MCF 10A (cell line): Measurements from ENCODE around the gene OARD1. TPM values are rescaled to one million over a fixed set of nuclear protein-coding genes. Genes with fewer than 3 reads are reported as not detected.
A peak's percentile ranks its signal among the peaks of the same experiment; 100 is the strongest.

Experiments used
- BruUV-seq: library from RNA; stranded (reverse); fragments of 400-500 nt; replicated peaks from 2 replicates; lab custom pipeline; 2021; lab: Mats Ljungman, UMichigan
- CTCF ChIA-PET: fragments of 300-600 bp; sonication (Branson Sonifier 250); formaldehyde crosslinking; extraction: SDS; loops from one replicate; lab custom pipeline; 2021; ENCODE audit warnings: antibody characterized with exemption, inconsistent platforms; lab: Yijun Ruan, JAX
- POLR2A ChIA-PET: fragments of 300-600, 350-650 bp; sonication (Branson Sonifier 250); formaldehyde crosslinking; extraction: SDS; loops from one replicate; lab custom pipeline; 2020; ENCODE audit warnings: antibody characterized with exemption, inconsistent platforms; lab: Yijun Ruan, JAX
- DNase-seq: peaks from one replicate; pipeline ENCODE4 v3.0.0-alpha.2; 2018; ENCODE audit not compliant: unreplicated experiment
- H3K27ac Mint-ChIP-seq: one replicate; pipeline ENCODE4 v1.8.0; 2022; ENCODE audit warnings: mild to moderate bottlenecking, low read depth, mixed read lengths; ENCODE audit not compliant: unreplicated experiment
- H3K27me3 Mint-ChIP-seq: one replicate; pipeline ENCODE4 v1.8.0; 2022; ENCODE audit warnings: mixed read lengths; ENCODE audit not compliant: insufficient read depth, unreplicated experiment
- H3K36me3 Mint-ChIP-seq: one replicate; pipeline ENCODE4 v1.8.0; 2022; ENCODE audit warnings: mild to moderate bottlenecking, moderate library complexity, mixed read lengths; ENCODE audit not compliant: insufficient read depth, unreplicated experiment
- H3K4me1 Mint-ChIP-seq: one replicate; pipeline ENCODE4 v1.8.0; 2022; ENCODE audit warnings: mixed read lengths; ENCODE audit not compliant: insufficient read depth, unreplicated experiment
- H3K4me3 Mint-ChIP-seq: one replicate; pipeline ENCODE4 v1.8.0; 2022; ENCODE audit warnings: mild to moderate bottlenecking, moderate library complexity, mixed read lengths; ENCODE audit not compliant: unreplicated experiment
- H3K9me3 Mint-ChIP-seq: one replicate; pipeline ENCODE4 v1.8.0; 2022; ENCODE audit warnings: mixed read lengths; ENCODE audit not compliant: unreplicated experiment
- intact Hi-C: fragments of 100-400 bp; cut with micrococcal nuclease; formaldehyde crosslinking; loops from 2 replicates; pipeline ENCODE4 v1.14.1; 2022
- total RNA-seq: library from RNA; stranded (reverse); gene quantifications from 2 replicates; pipeline ENCODE4 v1.2.3, GENCODE V29; 2022
- TF ChIP-seq, protein P1 (sequence below): fragments of 200-600 bp; IDR thresholded peaks from one replicate; pipeline ENCODE4 v1.8.0; 2022; ENCODE audit warnings: antibody characterized with exemption, mild to moderate bottlenecking; ENCODE audit not compliant: unreplicated experiment

Gene OARD1
- total RNA-seq, 1 experiment from 2014 or later = 28.0 TPM

GRCh38 chr6:41025966-41026530, 46.1 kb downstream of the OARD1 start:
- no peaks in the 10 kb centered on the region for H3K9me3 Mint-ChIP-seq
- BruUV-seq = no TSS peak
- ChIA-PET CTCF (interaction anchor here (0.5 to 5.3 kb wide), 16 partner anchors 11 to 1669 kb away, joined by 3 to 43 read pairs (median 6); partner anchors contain the start of genes TSPO2 and UNC5CL), POLR2A (no interaction called here)
- TF ChIP-seq, protein P1, sequence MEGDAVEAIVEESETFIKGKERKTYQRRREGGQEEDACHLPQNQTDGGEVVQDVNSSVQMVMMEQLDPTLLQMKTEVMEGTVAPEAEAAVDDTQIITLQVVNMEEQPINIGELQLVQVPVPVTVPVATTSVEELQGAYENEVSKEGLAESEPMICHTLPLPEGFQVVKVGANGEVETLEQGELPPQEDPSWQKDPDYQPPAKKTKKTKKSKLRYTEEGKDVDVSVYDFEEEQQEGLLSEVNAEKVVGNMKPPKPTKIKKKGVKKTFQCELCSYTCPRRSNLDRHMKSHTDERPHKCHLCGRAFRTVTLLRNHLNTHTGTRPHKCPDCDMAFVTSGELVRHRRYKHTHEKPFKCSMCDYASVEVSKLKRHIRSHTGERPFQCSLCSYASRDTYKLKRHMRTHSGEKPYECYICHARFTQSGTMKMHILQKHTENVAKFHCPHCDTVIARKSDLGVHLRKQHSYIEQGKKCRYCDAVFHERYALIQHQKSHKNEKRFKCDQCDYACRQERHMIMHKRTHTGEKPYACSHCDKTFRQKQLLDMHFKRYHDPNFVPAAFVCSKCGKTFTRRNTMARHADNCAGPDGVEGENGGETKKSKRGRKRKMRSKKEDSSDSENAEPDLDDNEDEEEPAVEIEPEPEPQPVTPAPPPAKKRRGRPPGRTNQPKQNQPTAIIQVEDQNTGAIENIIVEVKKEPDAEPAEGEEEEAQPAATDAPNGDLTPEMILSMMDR = no peak
- intact Hi-C loops = loop anchor here (10.0 kb wide), 1 partner anchor 1651 kb away; no protein-coding TSS in a partner anchor
- DNase-seq = no peak
- no peak overlapping the region for H3K27ac Mint-ChIP-seq
- no peaks in the 10 kb centered on the region for H3K36me3 Mint-ChIP-seq
- no peaks in the 10 kb centered on the region for H3K27me3 Mint-ChIP-seq
- no peak overlapping the region for H3K4me3 Mint-ChIP-seq
- peaks cover 37% of the 10 kb centered on the region for H3K4me1 Mint-ChIP-seq

GRCh38 chr6:41023114-41023513, 49.0 kb downstream of the OARD1 start:
- POLR2A ChIA-PET = interaction anchor here (1.0 to 1.9 kb wide), 5 partner anchors 13 to 269 kb away, joined by 3 to 9 read pairs (median 7); partner anchors contain the start of genes NFYA and OARD1
- no peaks in the 10 kb centered on the region for H3K9me3 Mint-ChIP-seq
- no peaks in the 10 kb centered on the region for H3K27me3 Mint-ChIP-seq
- no peak for DNase-seq
- no peak overlapping the region for H3K4me3 Mint-ChIP-seq
- CTCF ChIA-PET = interaction anchor here (0.6 to 3.7 kb wide), 12 partner anchors 11 to 1676 kb away, joined by 3 to 18 read pairs (median 4); partner anchors contain the start of genes TSPO2 and UNC5CL
- no peak overlapping the region for H3K27ac Mint-ChIP-seq
- H3K36me3 Mint-ChIP-seq = no peaks in the 10 kb centered on the region
- no TSS peak for BruUV-seq
- intact Hi-C loops = loop anchor here (10.0 kb wide), 1 partner anchor 1648 kb away; no protein-coding TSS in a partner anchor
- peaks cover 30% of the 10 kb centered on the region for H3K4me1 Mint-ChIP-seq
- TF ChIP-seq, protein P1 = no peak

DNA sequence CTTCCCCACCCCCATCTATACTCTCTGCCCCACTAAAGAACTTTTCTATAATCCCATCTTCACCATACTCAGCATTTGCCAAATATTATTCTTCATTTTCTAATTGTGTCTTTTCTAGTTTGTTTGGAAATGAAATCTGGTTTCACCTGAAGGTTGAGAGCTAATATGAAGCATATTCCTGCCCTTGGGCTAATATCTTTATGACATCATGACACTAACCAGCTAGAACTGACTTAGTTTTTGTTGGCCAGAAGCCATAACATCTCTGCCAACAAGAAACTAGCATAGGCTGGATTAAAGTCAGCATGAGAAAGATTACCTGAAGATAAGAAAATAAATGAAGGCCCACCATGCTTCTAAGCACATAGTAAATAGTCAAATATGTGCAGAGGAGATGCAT, 49.9 kb downstream of the OARD1 start:
- Mint-ChIP-seq H3K27ac (peak overlapping the region; percentile 63), H3K4me1 (peaks cover 22% of the 10 kb centered on the region), H3K9me3 (no peaks in the 10 kb centered on the region), H3K36me3 (no peaks in the 10 kb centered on the region), H3K27me3 (no peaks in the 10 kb centered on the region), H3K4me3 (no peak overlapping the region)
- peak; percentile 76 for DNase-seq
- TF ChIP-seq, protein P1 = no peak
- POLR2A ChIA-PET = interaction anchor here (0.6 to 1.9 kb wide), 10 partner anchors 14 to 686 kb away, joined by 3 to 9 read pairs (median 4); partner anchors contain the start of genes NFYA and OARD1
- intact Hi-C loops = loop anchor here (10.0 kb wide), 1 partner anchor 1647 kb away; no protein-coding TSS in a partner anchor
- BruUV-seq = no TSS peak
- CTCF ChIA-PET = interaction anchor here (0.6 to 3.7 kb wide), 13 partner anchors 10 to 1675 kb away, joined by 3 to 18 read pairs (median 4); partner anchors contain the start of genes TSPO2 and UNC5CL

DNA sequence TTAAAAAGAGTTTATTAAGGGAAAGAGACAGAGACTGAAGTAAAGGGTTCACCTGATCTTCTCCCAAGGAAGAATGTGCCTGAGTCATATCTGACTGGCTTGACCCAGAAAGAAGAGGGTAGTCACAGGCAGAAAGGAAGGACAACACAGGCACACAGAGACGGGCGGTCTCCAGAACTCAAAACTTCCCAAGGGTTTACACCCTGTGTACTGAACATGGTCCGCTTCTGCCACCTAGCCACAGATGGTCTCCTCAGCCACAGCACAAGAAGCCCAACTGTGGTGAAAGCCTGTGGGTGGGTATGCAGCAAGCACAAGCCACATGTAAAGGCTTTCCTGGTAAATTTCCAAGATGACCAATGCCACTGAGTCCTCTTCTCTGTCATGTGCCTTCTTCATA, 50.3 kb downstream of the OARD1 start:
- Mint-ChIP-seq H3K9me3 (no peaks in the 10 kb centered on the region), H3K4me1 (peaks cover 17% of the 10 kb centered on the region), H3K27ac (peak overlapping the region; percentile 63), H3K36me3 (no peaks in the 10 kb centered on the region), H3K4me3 (no peak overlapping the region), H3K27me3 (no peaks in the 10 kb centered on the region)
- ChIA-PET CTCF (interaction anchor here (0.6 to 3.7 kb wide), 12 partner anchors 10 to 1675 kb away, joined by 3 to 18 read pairs (median 4); partner anchors contain the start of genes TSPO2 and UNC5CL), POLR2A (interaction anchor here (0.7 to 1.9 kb wide), 8 partner anchors 13 to 114 kb away, joined by 3 to 9 read pairs (median 4); partner anchors contain the start of genes NFYA and OARD1)
- peak; percentile 76 for DNase-seq
- BruUV-seq = no TSS peak
- intact Hi-C loops = loop anchor here (10.0 kb wide), 1 partner anchor 1647 kb away; no protein-coding TSS in a partner anchor
- TF ChIP-seq, protein P1 = peak; percentile 22
